Adipose tissue (tissue), 3 donors: ENCODE measurements around the gene CCND1. TPM values are rescaled to one million over a fixed set of nuclear protein-coding genes. Genes with fewer than 3 reads are reported as not detected.

Experiments
- H3K27ac ChIP-seq: one replicate; pipeline ENCODE4 v1.5.1; 2013; ENCODE audit warnings: low read depth, low read length
- WGBS, 3 donors: extraction: QIAGEN DNeasy Blood & Tissue Kit; methylation state at CpG; one replicate each; pipeline ENCODE4 v1.1.7; 2013; 5-methylcytosine and 5-hydroxymethylcytosine counted together
- polyA plus RNA-seq, 3 donors: library from polyadenylated mRNA; stranded (reverse); fragments of 200-250 nt; gene quantifications; one replicate each; pipeline ENCODE4 v1.2.3, GENCODE V29; 2013
- donor health status: healthy with polysubstance abuse.
- donor health status: Bipolar disorder and iron deficiency.
- donor health status: healthy.

The CCND1 gene
- polyA plus RNA-seq, 3 donors = 11.1 to 59.6 (median 36.9) TPM

DNA sequence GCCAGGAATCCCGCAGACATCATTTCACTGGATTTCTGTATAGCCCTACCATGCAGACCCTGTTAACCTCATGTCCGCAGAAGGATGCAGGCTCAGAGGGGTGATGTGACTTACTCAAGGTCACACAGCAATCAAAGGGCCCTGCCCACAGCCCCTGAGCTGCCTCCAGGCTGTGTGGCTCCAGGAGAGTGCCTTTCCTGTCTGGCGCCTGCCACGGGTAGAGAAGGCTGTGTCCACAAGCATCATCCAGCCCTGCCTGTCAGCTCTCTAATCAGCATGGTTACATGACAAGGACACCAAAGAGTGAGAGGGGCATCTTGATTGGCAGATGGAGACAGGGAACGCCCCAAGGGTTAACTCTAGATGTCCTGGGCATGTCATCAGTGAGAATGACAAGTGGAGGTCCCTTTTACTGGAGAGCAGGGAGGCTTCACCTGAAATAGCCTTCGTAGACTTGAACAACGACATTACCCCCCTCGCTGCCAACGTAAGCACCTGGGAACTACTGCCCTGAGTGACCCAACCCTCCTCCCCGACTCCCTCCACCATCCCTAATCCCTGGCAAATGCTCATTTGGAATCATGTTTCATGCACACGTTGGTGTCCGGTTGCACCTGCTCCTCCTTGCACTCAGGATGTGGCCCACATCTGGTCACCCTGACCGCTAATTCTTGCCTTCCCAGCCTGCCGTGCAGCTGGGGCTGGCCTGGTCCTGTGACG is 56.0 kb downstream of the CCND1 start:
- no peak overlapping the region for H3K27ac ChIP-seq
- WGBS, 3 donors = 61 to 67% (median 66%) methylated on average over 15 of the region's 15 CpGs

DNA sequence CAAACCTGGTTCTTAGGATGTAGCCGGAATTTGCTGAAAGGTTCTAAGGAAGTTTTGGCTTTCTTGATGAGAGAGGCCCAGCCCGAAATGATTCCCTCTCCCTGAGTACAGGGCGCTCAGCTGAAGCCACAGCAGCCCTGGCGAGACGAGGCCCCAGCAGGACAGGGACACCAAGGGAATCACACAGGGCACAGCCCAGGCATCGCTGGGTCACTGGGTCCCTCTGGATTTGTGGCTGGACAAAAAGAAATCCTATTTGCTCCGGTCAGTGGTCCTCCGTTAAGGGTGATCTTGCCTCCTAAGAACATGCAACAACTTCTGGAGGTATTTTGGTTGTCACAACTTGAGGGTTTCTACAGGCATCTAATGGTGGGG is 56.5 kb downstream of the CCND1 start:
- 87 to 88% (median 88%) methylated on average over 8 of the region's 8 CpGs for WGBS, 3 donors
- H3K27ac ChIP-seq = no peak overlapping the region

DNA sequence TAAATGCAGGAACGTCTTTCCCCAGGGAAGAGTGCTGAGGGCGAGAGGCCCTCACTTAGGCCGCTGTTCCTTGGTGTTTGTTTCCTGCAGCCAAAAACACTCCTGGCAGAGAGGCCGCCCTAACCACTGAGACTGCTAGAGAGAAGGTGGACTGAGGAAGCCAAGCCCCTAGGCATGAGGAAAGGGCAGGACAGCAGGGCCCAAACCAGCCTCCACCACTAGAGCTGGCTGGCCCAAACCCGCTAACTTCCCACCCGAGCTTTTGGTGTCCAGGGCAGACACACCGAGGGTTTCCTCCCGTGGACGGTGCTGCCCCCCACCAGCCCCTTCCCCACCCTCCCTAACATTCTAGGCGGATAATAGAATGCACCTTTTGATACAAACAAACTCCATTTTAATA is 56.9 kb downstream of the CCND1 start:
- 84 to 93% (median 85%) methylated on average over 10 of the region's 10 CpGs for WGBS, 3 donors
- no peak overlapping the region for H3K27ac ChIP-seq

DNA sequence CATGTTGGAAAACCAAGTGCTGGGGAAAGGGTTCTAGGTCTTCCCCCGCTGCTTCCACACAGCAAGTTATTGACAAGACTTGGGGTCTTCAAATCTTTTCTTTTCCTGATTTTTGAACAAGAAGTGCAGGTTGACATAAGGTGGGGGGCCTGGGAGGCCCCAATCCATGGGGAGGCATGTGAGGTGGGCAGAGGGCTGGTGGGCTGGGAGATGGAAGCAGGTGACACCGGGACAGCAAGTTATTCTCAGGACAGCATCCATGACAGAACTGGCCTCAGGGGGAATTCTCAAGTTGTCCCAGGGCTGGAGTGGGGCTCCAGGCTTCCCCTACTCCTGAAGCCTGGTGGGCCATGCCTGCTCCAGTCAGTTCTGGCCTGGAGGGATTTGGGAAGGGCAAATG is 57.4 kb downstream of the CCND1 start:
- WGBS, 3 donors = 89 to 95% (median 90%) methylated on average over 2 of the region's 2 CpGs
- H3K27ac ChIP-seq = no peak overlapping the region

DNA sequence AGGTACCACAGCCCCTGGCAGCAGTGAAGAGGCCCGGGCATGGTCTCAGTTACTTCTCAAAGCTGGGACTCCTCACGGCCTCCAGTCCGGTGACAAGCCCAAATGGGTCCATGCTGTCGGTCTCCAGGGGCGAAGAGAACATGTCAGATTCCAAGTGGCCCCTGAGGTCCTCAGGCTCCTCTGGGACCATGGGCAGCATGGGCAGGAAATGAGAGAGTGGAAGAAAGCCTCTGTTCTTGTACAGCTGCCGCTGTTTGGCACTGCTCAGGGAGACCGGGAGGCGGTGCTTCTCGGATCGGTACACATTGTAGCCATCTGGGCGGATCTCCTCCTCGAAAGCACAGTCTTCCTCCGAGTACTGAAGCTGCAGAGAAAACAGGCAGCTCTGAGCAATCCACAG is 58.3 kb downstream of the CCND1 start:
- no peak overlapping the region for H3K27ac ChIP-seq
- WGBS, 3 donors = 65 to 68% (median 65%) methylated on average over 13 of the region's 13 CpGs

DNA sequence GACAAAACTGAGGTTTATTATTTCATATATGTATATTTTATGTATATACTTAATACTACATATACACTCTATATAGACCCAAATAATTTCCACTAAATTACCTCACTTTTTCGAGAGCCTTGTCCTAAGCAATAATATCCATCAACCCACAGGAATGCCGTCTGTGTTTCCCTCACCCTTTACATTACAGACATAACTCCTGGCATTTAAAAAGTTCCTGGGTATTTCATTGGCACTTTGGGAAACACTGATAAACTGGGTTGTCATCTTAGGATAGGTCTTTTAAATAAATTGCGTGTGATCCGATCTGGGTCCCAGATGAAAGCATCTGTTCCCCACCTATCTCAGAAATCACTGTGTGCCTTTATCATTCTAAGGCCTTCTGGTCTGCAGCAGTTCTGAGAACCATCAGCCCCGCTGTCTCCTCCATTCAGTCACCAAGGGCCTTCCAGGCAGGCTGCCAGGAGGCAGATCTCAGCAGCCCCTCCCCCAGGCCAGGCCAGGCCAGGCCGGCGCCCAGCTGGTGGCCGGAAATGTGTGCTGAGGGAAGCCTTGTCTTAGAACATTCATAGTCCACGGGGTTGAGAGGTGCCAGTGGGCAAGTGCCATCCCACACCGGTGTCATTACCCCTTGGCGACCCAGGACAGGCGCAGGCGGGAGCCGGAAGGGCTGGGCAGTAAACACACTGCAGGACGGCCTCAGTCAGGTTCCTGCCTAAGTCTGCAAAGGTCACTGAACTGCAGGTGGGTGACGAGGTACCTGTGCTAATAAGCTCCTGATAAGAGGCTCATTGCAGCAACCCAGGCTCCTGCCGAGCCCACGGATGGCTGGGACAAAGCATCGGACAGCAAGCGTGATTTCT is 59.6 kb downstream of the CCND1 start:
- H3K27ac ChIP-seq = no peak overlapping the region
- 27 to 33% (median 31%) methylated on average over 20 of the region's 20 CpGs for WGBS, 3 donors

DNA sequence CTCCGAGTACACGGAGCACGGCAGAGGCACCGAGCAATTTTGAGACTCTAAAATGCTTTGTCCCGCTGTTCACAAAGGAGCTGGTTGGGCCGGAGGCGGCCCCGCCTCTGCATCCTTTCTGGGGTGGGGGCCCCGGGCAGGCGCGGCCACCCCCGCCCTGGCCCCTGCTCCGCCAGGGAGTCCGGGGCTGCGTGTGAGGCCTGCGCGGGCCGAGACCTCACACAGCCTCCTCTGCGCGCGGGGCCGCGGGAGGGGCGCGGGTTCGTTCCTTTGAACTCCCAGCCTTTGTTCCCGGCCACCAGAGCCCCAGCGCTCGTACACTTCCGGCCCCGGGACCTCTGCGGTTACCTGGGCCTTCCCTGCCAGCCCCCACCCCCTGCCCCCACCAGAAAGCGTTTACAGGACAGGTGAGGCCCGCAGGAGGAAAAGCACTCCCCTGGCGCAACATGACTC is 61.3 kb downstream of the CCND1 start:
- WGBS, 3 donors = 2 to 10% (median 6%) methylated on average over 35 of the region's 35 CpGs
- no peak overlapping the region for H3K27ac ChIP-seq

DNA sequence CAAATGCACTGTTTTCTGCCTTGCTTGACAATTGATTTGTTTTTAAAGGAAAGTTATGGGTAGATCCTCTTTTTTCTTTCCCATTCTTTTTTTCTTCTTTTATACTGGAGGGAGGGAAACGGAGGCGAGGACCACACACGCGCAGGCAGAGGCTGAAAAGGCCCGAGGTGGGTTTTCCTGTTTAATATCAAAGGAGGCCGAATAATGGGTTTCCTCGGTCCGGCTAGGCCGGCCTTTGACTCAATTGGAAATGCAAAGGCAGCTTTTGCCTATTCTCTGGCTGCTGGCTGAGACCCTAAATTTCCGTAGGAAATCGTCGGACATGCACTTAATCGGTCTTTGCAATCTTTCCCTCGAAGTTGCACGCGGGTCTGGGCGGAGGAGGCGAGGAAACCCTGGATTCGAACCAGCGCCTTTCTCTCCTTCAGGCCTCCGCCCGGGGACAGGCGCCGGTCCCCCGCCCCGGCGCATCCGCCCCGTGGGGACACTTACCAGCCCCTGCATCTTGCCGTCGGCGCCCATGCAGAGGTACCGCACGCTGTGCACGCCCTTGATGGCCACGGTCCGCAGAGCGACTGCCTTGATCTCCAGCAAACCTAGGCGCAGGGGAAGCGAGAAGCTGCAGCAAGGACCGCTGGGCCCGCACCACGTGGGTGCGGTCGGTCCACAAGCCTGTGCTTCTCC is 62.0 kb downstream of the CCND1 start:
- 5 to 6% (median 5%) methylated on average over 44 to 45 of the region's 45 CpGs for WGBS, 3 donors
- no peak overlapping the region for H3K27ac ChIP-seq

DNA sequence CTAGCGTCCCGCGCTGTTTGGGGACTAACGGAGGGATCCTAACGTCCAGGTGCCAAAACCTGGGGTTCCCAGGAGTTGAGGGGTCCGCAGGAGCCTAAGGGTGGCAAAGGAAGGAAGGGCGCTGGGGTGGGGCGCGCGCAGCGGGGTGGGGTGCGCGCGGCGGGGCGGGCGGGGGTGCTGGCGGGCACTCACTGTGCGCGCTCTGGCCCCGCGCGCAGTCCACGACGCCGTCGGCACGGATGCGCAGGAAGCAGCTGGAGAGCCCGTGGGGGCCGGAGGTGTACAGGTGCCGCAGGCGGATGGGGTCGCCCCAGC is 62.5 kb downstream of the CCND1 start:
- WGBS, 3 donors = 1 to 4% (median 1%) methylated on average over 21 to 34 of the region's 34 CpGs
- no peak overlapping the region for H3K27ac ChIP-seq

Other genes starting within 250 kb of the CCND1 start
- gene LINC01488, start 159.5 kb upstream of the CCND1 start, polyA plus RNA-seq = not detected
- 10 to 100 TPM; 11.5 to 17.3 (median 12.6) TPM for gene LTO1, start 34.2 kb downstream of the CCND1 start, polyA plus RNA-seq
- gene FGF19, start 62.9 kb downstream of the CCND1 start, polyA plus RNA-seq = not detected
- gene FGF4, start 134.2 kb downstream of the CCND1 start, polyA plus RNA-seq = not detected
- gene FGF3, start 178.3 kb downstream of the CCND1 start, polyA plus RNA-seq = not detected